ENCODE results near the gene FAM83G.
"Not testable (repeated sequence)": the region's sequence is repeated elsewhere in the genome, so short reads cannot be mapped to it uniquely, and the experiment has no call there.

FAM83G gene, protein sequence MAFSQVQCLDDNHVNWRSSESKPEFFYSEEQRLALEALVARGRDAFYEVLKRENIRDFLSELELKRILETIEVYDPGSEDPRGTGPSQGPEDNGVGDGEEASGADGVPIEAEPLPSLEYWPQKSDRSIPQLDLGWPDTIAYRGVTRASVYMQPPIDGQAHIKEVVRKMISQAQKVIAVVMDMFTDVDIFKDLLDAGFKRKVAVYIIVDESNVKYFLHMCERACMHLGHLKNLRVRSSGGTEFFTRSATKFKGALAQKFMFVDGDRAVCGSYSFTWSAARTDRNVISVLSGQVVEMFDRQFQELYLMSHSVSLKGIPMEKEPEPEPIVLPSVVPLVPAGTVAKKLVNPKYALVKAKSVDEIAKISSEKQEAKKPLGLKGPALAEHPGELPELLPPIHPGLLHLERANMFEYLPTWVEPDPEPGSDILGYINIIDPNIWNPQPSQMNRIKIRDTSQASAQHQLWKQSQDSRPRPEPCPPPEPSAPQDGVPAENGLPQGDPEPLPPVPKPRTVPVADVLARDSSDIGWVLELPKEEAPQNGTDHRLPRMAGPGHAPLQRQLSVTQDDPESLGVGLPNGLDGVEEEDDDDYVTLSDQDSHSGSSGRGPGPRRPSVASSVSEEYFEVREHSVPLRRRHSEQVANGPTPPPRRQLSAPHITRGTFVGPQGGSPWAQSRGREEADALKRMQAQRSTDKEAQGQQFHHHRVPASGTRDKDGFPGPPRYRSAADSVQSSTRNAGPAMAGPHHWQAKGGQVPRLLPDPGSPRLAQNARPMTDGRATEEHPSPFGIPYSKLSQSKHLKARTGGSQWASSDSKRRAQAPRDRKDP

DNA sequence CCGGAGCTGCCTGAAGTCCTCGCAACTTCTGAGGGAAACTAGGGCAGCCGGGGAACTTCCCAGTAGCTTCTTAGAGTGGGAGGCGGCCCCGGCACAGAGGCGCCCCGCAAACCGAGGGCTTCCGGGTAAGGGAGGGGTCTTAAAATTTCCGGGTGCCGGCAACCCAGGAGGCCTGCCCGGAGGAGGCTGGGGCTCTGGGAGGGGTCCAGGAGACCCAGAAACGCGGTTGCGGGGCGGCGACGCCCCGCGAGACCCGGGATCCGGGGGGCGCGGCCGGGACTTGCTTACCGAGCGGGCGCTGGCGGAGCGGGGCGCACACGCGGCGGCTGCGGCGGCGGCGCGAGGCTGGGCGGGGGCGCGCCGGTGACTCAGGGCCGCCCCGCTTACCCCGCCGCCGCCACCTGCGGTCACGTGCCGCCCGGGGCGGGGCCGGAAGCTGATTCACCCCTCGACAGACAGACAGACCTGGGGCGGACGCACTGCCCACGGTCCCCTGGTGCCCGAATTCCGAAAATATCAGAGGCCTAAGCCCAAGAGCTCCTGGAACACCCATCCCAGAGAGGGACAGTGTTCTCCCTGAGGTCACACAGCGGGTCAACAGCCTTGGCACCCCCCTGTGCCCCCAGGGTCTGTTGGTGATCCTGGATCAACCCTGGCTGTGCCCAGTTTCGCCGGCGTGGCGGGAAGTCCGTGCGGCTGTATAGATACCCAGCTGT is at the start of gene FAM83G:
Gene FAM83G (minus strand): TSS at position 344 of the 716 bp plus-strand sequence. CDS start 723 bp downstream, outside the sequence.
- peak; percentile 86 to 88 (median 87) for DNase-seq (ENCODE audit: low read depth in 3 of 3)

DNA sequence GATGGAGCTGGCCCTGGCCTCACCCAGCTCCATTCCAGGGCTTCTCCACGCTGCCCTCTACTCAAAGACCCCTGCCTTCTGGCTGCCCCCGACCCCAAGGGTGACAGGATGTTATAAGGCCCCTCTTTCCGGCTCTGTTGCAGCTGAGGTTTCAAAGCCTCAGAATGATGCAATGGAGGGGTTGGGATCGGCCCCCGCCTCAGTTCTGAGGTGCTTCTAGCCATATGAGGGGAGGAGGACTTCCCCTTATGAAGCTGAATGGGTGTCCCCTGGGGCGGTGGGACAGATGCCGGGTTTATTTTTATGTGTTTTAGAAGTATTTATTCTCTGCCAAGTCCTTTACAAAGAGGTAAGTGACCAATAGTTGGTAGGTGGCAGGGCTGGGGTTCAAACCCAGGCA is 44.3 kb upstream of the FAM83G start:
- DNase-seq (ENCODE audit: low read depth in 3 of 3), result not testable (repeated sequence)

DNA sequence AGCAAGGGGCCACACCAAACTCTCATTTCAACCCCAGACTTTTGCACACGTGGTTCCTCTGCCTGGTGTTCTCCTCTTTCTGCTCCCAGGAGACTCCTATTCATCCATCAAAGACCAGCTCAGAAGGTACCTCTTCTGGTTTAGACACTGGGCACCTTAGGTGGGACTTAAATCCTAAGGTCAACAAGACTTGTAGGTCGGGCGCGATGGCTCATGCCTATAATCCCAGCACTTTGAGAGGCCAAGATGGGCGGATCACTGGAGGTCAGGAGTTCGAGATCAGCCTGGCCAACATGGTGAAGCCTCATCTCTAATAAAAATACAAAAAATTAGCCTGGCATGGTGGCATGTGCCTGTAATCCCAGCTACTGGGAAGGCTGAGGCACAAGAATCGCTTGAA is 42.9 kb upstream of the FAM83G start:
- not testable (repeated sequence) for DNase-seq (ENCODE audit: low read depth in 3 of 3)

DNA sequence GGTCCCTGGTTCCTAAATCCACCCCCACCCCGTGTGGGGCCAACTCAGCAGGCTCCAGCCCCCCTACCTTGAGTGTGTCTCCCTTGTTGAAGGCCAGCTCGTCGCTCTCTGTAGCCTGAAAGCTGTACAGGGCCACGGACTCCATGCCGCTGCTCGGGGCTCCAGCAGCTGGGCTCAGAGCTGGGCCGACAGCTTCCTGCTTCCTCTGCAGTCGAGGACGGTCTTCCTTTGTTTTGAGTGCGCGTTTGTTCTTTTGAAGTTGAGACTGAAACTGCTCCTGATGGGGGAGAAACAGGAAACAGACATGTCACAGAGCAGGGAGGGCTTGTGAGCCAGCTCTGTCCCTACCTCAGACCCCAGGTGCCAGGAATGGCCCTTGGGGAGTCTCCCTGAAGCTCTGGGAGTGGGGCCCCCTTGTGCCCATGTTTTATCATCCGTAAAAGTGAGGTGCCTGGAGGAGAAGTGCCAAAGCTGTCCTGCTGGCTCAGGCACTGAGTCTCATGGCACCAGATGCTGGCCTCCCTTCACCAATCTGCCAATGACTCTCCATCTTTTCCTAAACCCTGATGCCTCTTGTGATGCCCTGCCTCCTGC is 42.3 kb upstream of the FAM83G start, which contains the start of gene GRAP:
Gene GRAP (minus strand): TSS at position 176 of the 594 bp plus-strand sequence. CDS start 31 bp downstream, at position 145.
- DNase-seq (ENCODE audit: low read depth in 3 of 3), result not testable (repeated sequence)

DNA sequence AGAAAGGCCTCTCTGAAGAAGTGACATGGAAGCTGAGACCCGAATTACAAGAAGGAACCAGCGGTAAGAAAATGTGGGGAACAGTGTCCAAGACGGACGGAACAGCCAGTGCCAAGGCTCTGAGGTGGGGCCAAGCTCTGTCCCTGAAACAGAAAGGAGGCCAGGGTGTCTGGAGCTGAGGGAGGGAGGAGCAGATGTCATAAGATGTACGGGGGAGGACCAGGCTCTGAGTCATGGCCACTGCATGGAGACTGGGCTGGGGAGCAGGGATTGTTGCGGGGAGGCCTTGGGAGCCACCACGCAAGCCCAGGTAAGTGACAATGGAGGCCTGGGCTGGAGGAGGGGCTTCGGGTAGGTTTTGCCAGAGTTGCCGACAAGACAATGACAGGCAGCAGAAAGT is 40.1 kb upstream of the FAM83G start:
- DNase-seq (ENCODE audit: low read depth in 3 of 3), result not testable (repeated sequence)

DNA sequence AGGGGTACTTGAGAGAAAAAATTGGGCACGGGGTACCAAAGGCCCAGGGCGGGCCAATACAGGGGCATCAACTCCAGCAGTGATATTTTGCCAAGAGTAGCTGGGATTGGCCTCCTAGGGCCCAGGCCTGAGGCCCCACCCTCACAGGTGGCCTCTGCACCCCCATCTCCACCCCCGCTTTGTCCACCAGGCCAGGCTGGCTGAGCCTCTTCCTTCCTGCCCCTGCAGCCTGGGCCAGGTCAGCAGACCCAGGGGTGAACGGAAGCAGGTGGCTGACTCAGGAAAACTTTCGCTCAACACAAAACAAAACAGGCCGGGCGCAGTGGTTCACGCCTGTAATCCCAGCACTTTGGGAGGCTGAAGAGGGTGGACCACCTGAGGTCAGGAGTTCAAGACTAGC is 38.5 kb upstream of the FAM83G start:
- DNase-seq (ENCODE audit: low read depth in 3 of 3), result not testable (repeated sequence)

DNA sequence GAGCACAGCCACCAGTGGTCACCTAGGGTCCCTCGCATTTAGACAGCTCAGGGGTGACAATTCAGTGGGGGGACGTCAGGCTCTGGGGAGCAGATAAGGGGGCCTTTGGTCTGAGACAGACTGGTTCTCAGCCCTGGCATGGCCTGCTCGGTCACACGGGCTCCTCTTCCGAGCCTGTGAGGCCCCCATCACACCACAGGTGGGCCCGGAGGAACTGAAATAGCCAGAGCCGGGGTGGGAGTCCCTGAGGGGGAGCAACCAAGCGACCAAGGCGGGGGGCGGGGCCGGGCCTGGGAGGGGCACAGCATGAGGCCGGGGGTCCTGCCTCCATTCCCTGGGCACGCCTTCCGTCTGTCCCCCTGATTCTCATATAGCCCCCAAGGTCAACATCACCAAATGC is 37.8 kb upstream of the FAM83G start:
- not testable (repeated sequence) for DNase-seq (ENCODE audit: low read depth in 3 of 3)

DNA sequence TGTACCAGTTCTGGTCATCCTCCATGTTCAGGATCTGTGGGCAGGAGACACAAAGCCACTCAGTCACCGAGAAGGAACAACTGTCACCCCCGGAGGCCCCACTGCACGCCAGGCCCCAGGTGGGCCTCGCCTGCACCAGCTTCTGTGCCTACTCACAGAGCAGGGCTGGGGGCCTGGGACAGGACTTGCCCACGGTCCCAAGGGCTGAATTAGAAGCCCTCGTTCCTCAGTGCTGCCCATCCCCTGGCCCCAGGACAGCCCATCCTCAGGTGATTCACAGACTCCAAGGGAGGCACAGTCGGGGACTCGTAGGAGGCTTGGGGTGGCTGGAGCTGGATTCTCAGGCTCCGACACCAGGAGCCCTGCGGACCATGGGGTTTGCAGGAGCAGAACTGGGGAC is 37.3 kb upstream of the FAM83G start:
- DNase-seq (ENCODE audit: low read depth in 3 of 3), result not testable (repeated sequence)

DNA sequence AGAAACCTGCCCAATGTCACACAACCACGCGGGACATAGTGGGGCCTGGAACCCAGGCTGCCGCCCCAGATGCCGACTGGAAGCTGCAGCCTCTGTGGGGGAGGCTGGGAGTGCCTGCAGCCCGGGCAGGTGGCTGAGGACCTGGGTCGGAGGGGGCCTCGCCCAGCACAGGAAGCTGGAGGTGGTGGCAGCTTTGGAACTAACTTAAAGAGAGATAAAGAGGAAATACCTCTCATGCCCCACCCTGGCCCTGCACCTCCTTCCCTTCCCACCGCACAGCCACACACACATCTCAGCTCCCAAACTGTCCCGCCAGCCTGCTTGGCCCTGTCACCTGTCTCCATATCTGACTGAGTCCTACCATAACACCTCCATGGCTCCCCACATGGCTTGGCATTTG is 35.8 kb upstream of the FAM83G start:
- not testable (repeated sequence) for DNase-seq (ENCODE audit: low read depth in 3 of 3)

DNA sequence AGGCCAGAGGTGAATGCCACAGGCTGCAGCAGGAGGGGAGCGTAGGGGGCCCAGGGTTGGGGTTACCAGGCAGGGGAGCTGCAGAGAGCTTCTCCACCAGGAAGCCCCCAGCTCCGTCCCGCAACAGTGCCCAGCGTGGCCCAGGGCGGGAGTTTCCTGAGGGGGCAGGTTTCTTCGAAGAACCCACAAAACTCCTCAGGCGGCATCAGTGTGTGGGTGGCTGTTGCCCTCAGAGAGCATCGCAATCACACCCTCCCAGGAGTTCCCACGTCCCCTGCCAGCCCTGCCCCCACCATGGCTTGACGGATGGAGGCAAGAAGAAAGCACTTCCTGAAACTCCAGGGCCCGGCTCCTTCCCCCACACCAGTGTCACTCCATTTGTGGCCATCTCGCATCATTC is 34.2 kb upstream of the FAM83G start:
- DNase-seq (ENCODE audit: low read depth in 3 of 3), result not testable (repeated sequence)

DNA sequence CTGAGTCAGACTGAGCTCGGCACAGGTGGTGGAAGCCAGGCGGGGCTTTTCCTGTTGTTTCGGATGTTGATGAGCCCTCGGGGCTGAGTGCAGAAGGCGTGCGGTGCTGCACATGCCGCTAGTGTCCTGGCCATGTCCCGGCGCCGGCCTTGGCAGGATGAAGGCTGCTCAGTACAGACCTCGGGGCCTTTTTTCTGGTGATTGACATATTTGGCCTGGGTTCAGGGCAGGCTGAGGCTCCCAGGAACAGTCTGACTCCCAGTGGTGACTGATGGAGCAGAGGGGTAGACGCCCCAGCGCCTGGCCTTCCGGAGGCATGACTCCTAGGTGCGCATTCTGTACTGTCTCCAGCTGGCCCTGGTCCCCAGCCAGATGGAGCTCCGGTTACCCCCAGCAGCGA is 33.4 kb upstream of the FAM83G start:
- not testable (repeated sequence) for DNase-seq (ENCODE audit: low read depth in 3 of 3)

DNA sequence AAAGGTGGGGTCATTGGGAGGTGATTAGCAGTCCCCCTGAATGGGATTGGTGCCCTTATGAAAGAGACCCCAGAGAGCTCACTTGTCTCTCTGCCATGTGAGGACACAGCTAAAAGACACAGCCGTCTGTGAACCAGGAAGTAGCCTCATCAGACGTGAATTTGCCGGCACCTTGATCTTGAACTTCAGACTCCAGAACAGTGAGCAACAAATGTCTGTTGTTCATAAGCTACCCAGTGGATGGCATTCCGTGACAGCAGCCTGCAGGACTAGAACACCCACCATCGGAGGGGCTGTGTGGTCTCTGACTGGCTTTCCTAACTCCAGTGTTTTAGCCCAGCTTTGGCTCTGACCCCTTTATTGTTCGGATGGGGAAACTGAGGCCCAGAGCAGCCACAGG is 33.0 kb upstream of the FAM83G start:
- DNase-seq (ENCODE audit: low read depth in 3 of 3), result not testable (repeated sequence)

DNA sequence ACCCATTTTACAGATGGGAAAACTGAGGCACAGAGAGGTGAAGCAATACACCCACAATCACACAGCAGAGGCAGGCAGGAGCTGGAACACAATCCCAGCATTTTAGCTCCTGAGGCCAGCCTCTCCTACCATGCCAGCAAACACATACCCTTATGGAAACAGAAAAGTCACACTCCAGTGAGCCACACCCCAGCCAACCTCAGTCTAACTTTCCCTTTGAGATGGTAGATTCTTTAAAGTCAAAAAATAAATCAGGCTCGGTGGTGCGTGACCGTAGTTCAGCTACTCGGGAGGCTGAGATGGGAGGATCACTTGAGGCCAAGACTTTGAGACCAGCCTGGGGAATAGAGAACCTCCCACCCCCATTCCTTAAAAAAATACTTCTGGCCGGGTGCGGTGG is 31.6 kb upstream of the FAM83G start:
- DNase-seq (ENCODE audit: low read depth in 3 of 3), result not testable (repeated sequence)

DNA sequence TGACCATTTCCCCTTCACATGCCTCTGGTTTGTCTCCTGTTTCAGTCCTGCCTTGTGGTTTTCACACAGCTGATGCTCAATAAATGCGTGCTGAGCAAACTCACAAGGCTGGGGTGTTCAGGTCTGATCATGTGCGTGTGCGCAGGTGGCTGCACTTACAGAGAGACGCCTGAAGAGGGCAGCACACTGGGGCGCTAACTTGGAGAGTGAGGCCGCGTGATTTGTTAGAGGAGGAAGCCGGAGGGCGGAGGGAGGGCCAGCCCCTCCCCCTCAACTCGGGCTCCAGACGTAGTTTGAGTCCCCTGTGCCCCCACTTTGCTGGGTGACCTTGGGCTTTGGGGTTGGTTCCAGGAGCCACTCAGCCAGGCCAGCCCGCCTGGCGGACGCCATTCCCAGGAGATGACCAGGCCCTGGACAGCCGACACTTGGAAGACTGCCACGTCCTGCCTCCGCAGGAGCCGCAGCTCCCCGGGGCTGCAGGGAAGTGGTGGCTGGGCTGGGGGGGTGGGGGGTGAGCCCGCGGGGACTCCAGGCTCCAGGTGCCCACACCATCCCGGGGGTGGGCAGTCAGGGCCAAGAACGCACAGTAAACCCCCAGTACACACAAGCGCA is 27.9 kb upstream of the FAM83G start:
- DNase-seq (ENCODE audit: low read depth in 3 of 3), result not testable (repeated sequence)

DNA sequence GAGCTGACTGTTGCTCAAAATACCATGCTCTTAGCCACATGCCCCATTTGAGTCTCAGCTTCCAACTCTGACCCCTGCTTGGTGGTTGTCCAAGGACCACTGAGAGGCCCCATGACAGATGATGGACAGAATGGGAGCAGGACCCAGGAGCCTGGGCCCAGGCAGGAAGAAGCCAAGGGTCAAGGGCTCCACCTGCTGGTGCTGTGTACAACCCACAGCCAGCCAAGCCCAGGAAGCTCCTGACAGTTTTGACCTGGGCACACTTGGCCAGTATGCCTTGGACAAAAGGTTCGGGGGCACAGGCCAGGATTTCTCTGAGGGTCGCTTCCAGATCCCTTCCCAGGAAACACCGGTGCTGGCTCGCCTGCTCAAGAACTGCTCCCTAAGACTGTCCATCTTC is 27.2 kb upstream of the FAM83G start:
- DNase-seq (ENCODE audit: low read depth in 3 of 3), result peak in 1 of 3 experiments; percentile 21

DNA sequence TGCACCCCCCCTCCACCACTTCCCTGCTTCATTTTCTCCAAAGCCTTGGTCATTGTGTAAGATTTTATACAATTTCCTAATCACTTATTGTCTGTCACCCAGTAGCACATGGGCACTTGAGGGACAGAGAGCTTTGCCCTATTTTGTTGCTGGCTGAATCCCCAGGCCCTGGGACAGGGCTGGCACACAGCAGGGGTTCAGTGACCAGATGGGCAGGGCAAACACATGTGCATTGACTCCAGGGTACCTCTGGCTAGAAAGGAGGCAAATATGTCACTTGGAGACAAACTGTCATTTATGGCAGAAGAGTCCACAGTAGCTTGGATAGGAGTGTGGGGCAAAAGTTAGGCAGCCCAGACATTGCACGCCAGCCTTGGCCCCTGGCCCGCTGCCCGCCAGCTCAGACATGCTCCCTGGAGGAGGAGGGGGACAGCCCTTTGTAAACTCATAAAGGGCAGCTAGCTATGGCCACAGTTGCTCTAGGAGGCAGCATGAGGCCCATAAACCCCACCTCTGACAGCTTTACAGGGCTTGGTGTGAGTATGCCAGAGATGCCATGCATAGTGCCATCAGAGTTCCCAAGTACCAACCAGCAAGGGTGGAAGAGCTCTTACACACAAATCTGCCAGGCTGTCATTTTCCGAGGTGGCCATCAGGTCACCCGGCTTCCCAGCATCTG is 26.3 kb upstream of the FAM83G start:
- DNase-seq (ENCODE audit: low read depth in 3 of 3), result not testable (repeated sequence)

DNA sequence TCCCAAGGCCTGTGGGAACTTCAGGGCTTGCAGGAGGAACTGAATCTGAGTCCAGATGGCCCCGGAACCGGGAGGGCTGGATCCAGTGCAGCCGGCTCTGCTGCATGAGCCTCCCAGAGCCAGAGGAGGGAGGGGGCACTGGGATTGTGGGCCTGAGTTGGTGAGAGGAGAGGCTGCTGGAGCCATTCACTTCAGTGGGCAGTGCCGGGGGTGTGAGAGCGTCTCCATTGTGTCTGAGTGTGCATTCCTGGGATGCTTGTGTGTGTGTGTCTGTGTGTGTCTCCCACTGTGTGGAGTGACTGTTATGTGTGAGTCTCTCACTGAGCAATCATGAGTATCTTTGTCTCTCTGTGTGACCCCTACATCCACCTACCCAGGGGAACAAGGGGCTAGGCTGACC is 25.2 kb upstream of the FAM83G start:
- not testable (repeated sequence) for DNase-seq (ENCODE audit: low read depth in 3 of 3)

DNA sequence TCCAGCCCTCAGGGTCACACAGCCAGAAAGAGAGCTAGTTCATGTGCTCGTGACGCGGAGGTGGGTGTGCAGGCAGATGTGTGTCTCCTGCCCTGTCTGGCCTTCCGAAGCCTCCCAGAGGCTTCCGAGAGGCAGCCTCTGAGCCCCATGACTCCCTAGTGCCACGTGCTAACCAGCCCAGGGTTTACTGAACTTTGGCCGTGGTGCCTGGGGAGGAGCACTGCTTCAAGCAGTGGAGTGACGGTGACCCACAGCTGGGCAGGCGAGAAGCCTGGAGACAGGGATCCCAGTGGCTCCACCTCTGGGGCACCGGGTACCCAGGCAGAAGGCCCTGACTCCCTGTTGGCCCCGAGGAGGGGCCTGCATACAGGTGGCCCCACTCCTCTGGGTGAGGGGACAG is 24.1 kb upstream of the FAM83G start:
- DNase-seq (ENCODE audit: low read depth in 3 of 3), result not testable (repeated sequence)

DNA sequence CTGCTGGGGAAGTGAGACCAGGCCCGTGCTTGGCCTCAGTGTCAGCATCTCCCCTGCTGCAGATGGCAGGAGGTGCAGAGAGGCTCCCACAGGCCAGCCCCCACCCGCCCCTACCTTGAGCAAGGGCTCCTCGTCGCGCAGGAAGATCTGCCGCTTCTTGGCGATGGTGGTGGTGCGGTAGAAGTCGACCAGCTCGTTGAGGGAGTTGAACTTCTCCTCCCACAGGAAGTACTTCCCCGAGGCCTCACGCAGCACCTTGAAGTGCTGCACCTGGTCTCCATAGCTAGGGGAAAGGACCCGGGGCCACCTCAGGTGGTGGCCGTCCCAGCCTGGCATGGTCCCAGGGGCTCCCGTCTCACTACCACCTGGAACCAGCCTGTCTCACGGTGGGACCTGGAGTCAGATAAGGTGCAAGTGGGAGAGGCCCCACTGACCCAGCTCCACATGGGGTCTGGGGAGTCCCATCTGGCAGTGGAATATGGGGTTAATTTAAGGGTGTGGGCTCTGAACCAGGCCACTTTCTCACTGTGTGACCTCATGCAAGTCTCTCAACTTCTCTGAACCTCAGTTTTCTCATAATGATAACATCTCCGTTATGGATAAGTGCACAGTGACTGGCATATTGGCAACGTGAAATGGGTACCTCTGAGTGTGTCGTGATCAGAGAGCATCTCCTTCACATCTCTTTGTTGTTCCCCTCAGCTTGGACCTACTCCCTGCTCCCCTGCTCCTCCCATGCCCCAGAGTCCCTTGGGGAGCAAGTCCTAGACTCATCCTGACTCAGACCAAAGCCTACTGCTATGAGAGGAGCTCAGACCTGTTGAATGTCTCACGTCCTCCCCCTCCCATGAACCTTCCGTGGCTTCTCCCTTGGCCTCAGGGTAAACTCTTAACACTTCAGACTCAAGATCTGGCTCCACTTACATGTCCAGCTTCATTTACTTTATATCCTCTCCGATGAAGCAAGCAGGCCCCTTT is 19.8 kb upstream of the FAM83G start:
- no peak for DNase-seq (ENCODE audit: low read depth in 3 of 3)
